GM19023 (cell line): ENCODE results near the gene TRPV5.

Experiments
- ATAC-seq: cut with Tn5 transposase; IDR thresholded peaks from one replicate; pipeline ENCODE4 v1.9.1; 2021; ENCODE audit warnings: mild to moderate bottlenecking, moderate library complexity; ENCODE audit not compliant: unreplicated experiment

The TRPV5 gene

DNA sequence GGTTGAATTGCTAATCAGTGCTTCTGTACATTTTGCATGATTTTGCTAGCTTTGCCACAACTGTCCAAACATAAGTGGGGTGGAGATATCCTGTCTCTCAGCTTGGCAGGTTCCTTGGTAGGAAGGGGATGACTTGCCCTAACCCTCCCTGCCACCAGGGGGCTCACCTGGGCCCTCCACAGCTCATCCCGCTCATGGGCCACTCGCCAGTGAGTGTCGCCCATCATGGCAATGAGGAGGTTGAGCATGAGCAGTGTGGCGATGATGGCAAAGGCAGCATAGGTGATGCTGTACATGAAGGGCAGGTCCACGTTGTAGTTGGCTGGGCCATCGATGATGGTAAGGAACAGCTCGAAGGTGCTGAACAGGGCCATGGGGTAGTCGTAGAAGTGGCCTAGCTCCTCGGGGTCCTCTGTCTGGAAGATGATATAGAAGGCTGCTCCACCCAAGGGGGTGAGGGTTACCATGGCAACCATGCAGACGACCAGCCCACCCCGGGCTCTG, 60.2 kb downstream of the TRPV5 start:
- peak; percentile 63 for ATAC-seq

DNA sequence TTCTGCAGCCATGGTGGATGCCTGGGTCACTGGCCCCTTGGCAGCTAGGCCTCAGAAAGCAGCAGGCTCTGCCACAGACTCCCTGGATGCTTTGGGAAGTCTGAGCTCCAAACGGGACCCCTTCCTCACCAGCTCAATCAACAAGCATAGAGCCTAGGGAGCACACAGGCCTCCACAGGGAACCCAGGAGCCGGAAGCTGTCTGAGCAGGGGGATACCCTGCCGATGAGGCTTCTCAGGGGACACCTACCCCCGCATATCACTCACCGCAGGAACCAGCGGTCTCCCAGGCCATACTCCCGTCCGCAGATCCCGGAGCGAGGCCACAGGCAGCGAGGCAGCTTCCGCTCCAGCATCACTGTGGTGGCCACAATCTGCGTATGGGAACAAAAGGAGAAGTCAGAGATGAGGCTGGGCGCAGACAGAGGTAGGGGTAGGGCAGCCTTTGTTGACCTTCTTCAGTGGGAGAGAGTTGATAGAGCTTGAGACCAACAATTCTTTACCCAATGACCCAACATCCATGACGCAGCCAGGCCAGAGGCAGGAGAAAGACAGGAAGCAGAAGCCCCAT, 61.4 kb downstream of the TRPV5 start:
- ATAC-seq = no peak

DNA sequence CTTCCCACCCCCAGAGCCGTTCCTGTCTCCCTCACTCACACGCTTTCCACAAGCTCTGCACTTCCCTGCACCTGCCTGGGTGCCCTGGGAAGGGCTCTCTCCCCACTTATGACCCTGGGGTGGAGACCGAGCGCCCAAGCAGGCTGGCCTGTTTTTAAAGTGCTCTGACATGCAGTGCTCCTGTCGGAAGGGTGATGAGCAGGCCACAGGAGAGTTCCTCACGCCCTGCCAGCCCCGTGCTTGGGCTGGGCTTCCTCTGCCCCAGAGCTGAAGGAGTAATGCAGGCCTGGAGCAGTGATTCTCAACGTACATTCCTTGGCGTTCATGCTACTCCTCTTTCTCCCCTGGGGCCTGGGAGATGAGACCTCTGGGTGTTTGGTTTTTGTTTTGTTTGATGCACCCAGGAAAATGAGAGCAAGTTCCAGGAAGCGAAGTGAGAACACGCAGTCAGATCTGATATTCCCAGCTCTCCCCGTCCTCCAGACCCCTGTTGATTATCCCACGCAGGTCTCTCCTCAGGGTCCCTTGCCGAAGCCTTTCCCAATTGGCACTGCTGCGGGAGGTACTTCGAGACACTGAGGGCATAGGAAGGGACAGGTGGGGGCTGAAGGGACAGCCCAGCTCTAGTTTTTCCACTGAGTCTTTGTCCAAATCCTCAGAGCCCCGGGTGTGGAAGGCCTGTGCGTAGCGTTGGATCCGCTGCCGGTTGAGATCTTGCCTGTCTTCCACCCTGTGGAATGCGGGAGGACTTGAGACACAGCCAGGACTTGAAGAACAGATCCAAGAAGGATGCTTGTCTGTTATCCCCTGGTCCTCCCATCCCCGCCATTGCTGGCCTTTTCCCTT, 62.1 kb downstream of the TRPV5 start:
- ATAC-seq = no peak

DNA sequence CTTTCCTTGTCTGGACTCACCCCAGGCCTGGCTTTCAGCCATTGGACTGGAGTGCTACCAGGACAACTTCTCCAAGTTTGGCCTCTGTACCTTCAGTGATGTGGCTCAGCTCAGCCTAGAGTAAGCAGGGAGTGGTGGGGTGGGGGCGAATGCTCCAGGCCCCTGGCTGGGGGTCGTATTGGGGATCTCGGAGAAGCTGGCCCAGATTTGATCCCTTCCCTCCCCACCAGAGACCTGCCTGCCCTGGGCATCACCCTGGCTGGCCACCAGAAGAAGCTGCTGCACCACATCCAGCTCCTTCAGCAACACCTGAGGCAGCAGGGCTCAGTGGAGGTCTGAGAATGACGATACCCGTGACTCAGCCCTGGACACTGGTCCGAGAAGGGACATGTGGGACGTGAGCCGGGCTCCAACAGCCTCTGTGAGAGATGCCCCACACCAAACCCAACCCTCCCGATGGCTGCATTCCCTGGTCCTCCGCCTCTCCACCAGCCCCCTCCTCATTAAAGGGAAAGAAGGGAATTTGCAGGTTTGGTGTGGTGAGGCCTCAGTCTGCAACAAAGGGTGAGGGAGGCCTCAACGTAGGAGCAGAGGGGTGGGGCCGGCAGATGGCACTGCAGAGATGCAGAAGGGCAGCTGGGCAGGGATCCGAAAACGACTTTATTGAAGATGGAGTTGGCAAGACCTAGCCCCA, 62.8 kb downstream of the TRPV5 start:
- ATAC-seq = no peak

DNA sequence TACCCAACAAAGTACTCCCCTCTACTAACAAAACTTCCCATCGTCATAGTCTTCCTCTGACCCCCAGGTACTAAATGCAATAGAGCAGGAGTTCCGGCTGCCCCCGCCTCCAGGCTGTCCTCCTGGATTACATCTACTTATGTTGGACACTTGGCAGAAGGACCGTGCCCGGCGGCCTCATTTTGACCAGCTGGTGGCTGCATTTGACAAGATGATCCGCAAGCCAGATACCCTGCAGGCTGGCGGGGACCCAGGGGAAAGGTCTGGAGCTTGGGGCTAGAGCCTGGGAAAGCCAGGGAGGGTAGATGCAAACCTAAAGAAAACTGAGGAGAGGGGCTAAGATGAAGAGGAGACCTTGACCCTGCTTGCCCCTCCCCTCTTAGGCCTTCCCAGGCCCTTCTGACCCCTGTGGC, 63.4 kb downstream of the TRPV5 start:
- no peak for ATAC-seq

DNA sequence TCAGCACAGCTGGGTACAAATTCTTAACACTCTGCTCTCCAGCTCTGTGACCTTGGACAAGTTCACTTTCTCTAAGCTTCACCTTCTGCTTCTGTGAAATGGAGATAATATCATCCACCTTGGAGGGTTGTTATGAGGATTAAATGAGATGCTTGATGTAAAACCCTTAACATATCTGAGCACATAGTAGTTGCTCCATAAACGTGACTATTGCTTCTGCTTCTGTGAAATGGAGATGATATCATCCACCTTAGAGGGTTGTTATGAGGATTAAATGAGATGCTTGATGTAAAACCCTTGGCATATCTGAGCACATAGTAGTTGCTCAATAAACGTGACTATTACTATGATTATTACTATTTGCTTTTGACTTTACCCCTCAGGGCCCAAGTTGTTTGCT, 64.1 kb downstream of the TRPV5 start:
- ATAC-seq = no peak

DNA sequence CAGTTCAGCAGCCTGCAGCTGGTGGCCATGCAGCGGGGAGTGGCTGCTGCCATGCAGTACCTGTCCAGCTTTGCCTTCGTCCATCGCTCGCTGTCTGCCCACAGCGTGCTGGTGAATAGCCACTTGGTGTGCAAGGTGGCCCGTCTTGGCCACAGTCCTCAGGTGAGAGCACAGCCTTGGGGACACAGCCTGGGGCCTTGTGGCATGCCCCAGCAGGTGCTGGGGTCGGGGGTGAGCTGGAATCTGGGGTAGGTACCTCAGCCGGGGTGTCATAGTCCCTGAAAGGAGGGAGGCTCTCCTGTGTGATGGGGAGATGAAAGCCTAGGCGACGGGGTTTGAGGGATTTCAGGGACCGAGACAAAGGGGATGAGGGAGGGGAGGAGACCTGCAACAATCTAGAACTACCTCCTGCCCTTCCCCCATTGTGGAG, 64.5 kb downstream of the TRPV5 start:
- no peak for ATAC-seq

DNA sequence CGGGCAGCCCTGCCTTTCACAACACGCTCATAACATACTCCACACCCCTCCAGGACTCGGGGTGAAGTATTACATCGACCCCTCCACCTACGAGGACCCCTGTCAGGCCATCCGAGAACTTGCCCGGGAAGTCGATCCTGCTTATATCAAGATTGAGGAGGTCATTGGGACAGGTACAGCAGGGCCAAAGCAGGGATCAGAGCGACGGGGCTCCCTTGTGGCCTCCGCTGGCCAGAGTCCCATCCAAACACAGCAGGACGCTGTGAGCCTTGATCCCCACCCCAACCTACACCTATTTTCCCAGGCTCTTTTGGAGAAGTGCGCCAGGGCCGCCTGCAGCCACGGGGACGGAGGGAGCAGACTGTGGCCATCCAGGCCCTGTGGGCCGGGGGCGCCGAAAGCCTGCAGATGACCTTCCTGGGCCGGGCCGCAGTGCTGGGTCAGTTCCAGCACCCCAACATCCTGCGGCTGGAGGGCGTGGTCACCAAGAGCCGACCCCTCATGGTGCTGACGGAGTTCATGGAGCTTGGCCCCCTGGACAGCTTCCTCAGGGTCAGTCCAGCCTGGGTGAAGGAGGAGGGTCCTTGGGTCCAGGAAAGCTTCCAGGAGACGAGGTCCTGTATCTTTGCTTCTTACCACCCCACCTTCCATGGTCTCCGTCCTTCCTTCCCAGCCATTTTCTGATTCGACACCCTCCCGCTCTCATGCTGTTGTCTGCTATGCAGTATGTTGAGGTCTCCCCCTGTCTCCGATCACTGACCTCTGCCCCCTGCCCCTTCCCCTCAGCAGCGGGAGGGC, 65.2 kb downstream of the TRPV5 start:
- no peak for ATAC-seq

DNA sequence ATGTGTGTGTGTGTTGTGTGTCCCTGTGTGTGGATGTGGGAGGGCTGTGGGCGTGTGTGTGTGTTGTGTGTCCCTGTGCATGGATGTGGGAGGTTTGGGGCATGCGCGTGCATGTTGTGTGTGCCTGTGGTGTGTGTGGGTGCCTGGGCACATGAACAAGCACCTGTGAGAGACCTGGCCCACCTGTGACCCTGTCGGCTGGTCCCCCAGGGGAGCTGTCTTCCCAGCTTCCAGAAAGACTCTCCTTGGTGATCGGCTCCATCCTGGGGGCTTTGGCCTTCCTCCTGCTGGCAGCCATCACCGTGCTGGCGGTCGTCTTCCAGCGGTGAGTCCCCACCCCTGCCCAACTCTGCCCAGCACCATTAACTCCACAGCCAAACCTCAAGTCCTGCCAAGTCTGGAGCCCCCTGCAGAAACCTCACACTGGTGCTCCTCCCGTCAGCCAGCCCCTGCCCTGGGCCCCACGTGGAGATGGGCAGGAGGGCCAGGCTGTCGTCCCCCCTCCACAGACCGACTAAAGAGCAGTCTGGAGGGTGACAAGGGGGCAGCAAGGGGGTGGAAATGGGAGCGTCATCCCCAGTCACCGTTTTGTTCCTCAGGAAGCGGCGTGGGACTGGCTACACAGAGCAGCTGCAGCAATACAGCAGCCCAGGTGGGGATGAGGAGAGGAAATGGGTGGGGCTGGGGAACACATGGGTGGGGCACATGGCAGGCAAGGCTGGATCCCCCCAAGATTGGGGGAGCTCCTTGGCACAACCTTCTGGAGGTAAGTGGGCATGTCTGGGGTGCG, 66.0 kb downstream of the TRPV5 start:
- ATAC-seq = no peak

DNA sequence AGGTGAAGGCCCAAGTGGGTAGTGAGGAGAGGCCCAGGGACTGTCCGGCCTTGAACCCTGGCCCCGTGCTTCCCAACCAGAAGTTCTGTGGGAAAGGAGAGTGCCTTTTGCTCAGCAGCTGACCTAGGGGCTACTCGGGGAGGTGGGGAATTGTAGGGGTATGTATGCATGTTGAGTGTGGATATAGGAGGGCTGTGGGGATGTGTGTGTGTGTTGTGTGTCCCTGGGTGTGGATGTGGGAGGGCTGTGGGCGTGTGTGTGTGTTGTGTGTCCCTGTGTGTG, 66.5 kb downstream of the TRPV5 start:
- ATAC-seq = no peak

DNA sequence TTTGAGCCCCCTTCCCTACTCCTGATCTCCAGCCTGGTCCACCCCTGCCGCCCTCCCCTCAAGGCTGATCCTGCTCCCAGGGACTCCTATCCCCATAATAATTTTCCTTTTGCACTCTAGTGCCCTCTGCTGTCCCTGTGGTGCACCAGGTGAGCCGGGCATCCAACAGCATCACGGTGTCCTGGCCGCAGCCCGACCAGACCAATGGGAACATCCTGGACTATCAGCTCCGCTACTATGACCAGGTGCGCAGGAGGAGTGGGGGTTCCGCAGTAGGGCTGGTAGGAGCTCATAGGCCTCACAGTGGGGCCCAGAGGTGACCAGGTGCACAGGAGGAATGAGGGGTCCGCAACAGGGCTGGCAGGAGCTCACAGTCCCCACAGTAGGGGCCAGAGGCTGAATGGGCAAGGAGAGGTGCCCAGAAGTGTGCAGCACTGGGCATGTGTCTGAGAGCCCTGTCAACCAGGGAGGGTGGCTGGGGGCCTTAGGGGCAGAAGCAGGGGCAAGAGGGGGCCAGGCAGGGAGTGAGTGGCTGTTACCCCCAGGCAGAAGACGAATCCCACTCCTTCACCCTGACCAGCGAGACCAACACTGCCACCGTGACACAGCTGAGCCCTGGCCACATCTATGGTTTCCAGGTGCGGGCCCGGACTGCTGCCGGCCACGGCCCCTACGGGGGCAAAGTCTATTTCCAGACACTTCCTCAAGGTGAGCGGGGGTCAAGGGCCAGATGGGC, 67.0 kb downstream of the TRPV5 start:
- no peak for ATAC-seq

DNA sequence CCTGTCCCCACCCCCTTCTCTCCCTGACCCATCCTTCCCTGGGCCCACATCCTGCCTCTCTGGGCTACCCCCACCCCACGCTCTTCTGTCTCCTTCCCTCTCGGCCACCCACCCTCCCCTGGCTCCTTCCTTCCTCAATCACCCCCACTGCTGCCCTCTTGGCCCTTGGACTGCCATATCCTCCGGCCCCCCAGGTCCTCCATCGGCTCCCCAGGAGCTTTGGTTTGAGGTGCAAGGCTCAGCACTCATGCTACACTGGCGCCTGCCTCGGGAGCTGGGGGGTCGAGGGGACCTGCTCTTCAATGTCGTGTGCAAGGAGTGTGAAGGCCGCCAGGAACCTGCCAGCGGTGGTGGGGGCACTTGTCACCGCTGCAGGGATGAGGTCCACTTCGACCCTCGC, 67.8 kb downstream of the TRPV5 start:
- ATAC-seq = no peak

DNA sequence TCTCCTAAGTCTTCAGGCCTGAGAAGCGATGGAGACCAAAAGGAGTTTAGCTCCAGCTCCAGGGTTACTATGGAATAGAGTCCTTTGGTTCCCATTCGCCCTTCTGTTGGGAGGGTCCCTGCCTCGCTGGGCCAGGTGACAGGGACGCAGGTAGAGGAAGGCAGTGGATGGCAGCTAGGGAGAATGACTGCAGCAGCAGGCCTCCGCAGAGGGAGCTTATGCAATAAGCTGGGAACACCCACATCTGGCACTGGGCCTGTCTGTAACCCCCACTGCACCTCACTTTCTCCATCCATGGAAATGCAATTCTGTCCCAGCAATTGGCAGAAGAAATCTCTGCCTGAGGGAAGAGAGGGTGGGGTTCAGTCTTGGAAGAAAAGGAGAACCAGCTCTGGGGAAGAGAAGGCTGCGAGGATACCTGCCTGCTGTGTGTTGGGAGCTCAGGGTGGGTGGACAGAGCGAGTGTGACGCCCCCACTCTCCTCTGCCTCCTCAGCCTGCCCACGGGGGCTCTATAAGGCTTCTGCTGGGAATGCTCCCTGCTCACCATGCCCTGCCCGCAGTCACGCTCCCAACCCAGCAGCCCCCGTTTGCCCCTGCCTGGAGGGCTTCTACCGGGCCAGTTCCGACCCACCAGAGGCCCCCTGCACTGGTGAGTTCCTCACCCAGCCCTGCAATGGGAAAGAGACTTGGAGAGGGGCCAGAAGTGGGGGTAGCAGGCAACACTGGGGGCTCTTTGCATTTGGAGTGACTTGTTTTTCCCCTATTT, 68.4 kb downstream of the TRPV5 start:
- no peak for ATAC-seq

DNA sequence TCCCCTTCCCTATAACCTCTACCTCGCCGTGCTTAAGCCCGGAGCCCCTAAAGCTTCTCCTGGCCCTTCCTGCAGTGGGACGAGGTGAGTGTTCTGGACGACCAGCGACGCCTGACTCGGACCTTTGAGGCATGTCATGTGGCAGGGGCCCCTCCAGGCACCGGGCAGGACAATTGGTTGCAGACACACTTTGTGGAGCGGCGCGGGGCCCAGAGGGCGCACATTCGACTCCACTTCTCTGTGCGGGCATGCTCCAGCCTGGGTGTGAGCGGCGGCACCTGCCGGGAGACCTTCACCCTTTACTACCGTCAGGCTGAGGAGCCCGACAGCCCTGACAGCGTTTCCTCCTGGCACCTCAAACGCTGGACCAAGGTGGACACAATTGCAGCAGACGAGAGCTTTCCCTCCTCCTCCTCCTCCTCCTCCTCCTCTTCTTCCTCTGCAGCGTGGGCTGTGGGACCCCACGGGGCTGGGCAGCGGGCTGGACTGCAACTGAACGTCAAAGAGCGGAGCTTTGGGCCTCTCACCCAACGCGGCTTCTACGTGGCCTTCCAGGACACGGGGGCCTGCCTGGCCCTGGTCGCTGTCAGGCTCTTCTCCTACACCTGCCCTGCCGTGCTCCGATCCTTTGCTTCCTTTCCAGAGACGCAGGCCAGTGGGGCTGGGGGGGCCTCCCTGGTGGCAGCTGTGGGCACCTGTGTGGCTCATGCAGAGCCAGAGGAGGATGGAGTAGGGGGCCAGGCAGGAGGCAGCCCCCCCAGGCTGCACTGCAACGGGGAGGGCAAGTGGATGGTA, 69.5 kb downstream of the TRPV5 start:
- no peak for ATAC-seq

DNA sequence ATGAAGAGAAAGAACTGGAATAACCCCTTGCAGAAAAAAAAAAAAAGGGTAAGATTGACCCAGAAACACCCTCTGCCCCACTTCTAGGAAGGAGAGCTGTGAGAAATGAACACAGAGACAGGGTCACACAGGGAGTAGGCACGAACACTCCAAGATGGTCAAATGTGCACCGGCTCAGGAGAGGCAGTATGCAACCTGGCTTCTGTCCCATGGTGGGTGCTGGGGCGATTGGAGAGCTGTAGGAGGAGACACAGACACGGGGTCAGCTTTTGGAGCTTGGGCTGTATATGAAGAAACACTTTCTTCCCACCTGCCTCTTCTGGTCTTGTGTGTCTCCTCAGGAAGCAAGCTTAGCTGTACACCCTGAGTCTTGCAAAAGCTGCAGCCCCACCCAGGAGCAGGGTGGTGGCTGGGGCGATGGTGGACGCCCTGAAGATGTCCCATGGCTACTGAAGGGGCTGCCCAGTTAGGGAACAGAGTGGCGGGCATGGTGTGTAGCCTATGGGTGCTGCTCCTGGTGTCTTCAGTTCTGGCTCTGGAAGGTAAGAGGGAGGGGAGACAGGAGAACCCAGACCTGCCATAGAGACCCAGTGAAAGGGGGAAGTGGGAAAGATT, 70.7 kb downstream of the TRPV5 start:
- ATAC-seq = no peak

DNA sequence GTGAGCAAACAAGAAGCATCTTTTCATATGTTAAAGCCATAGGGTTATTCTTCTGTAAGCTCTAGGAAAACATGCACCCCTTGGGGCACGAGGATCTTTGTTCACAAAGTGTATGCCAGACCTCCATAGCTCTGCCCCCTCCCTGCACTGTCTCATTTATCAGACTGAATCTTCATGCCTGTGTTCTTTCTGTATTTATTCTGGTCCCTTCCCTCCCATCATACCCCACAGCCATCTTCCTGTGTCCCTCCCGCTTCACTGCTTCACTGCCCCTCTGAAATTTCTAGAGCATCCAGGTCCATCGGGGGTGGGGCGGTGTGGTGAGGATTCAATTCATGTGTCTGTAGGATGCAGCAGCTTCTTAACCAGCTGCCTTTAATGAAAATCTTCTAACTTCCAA, 71.2 kb downstream of the TRPV5 start:
- no peak for ATAC-seq

DNA sequence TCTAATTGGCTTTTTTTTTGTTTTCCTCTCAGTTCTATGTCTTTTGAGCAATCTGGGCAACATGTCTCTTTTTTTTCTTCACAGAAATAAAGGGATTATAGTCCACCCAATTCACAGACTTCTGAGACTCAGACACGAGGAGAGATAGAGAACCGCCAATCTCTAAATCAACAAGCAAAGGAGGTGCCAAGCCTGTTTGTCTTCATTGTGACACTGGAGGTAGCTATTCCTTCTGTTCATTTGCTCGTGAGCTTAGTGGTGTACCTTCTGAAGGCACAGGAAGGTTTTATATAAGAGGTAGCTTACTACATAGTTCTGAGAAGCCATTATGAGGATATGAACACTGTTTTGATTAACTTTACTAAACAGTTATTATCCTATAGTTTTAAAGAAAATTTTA, 72.6 kb downstream of the TRPV5 start:
- no peak for ATAC-seq

DNA sequence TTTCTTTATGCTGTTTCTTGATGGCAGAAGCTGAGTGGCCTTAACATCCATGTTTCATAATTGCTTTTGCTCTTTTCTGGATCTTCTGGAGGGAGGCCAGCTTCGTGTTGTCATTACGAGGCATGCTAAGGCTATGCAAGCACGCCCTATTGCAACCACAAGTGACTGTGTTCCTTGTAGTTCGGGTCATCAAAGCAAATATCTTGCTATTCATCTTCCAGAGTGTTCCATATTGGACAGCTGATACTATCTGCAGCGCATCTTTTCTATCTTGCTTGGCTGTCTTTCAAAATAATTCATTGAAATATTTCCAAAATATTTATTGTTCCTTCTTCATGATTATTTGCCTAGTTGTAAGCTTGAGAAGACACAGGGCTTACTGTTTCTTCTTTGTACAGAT, 73.7 kb downstream of the TRPV5 start:
- ATAC-seq = no peak
